HepG2 (cell line): ENCODE data around the gene CEACAM3. TPM values are rescaled to one million over a fixed set of nuclear protein-coding genes. Genes with fewer than 3 reads are reported as not detected.

Experiments used
- AHR ChIP-seq: IDR thresholded peaks from 2 replicates; pipeline ENCODE4 v1.6.1; 2018; ENCODE audit warnings: missing genetic modification reagents, missing compliant biosample characterization
- IRF2 ChIP-seq: IDR thresholded peaks from 2 replicates; pipeline ENCODE4 v1.6.1; 2018; ENCODE audit warnings: missing genetic modification reagents, missing compliant biosample characterization
- KAT2B ChIP-seq: fragments of 150-350 bp; IDR thresholded peaks from 2 replicates; pipeline ENCODE4 v1.6.1; 2014; ENCODE audit warnings: low read depth, low read length, borderline replicate concordance
- KAT7 ChIP-seq: IDR thresholded peaks from 2 replicates; pipeline ENCODE4 v1.6.1; 2018; ENCODE audit warnings: borderline replicate concordance, missing compliant biosample characterization
- MIER3 ChIP-seq: IDR thresholded peaks from 2 replicates; pipeline ENCODE4 v1.6.1; 2016; ENCODE audit warnings: missing compliant biosample characterization, borderline replicate concordance
- PHF21A ChIP-seq: sonication (generic); formaldehyde crosslinking; IDR thresholded peaks from 2 replicates; pipeline ENCODE4 v1.5.0; 2020; ENCODE audit warnings: mild to moderate bottlenecking, missing genetic modification reagents
- RAD51 ChIP-seq: fragments of 450-650 bp; IDR thresholded peaks from 2 replicates; pipeline ENCODE4 v1.6.1; 2016; ENCODE audit warnings: borderline replicate concordance
- RERE ChIP-seq: IDR thresholded peaks from 2 replicates; pipeline ENCODE4 v1.6.1; 2016; ENCODE audit warnings: low read depth, missing genetic modification reagents, missing compliant biosample characterization
- USF2 ChIP-seq, 2 experiments: sonication (generic) in 1 of 2; formaldehyde crosslinking in 1 of 2; IDR thresholded peaks; 2 replicates each; pipeline versions ENCODE4 v1.5.1 to v1.6.1; 2011 to 2020; ENCODE audit warnings: borderline replicate concordance in 1 of 2, low read depth in 1 of 2, low read length in 1 of 2, mild to moderate bottlenecking in 1 of 2, missing genetic modification reagents in 1 of 2, moderate library complexity in 1 of 2
- ZFP91 ChIP-seq: sonication (generic); formaldehyde crosslinking; IDR thresholded peaks from 2 replicates; pipeline ENCODE4 v1.9.0; 2022; ENCODE audit warnings: missing genetic modification reagents, mild to moderate bottlenecking, borderline replicate concordance
- ZNF12 ChIP-seq: sonication (generic); formaldehyde crosslinking; IDR thresholded peaks from 2 replicates; pipeline ENCODE4 v1.5.0; 2020; ENCODE audit warnings: missing genetic modification reagents
- ZNF230 ChIP-seq: sonication (generic); formaldehyde crosslinking; IDR thresholded peaks from 2 replicates; pipeline ENCODE4 v1.4.0; 2020; ENCODE audit warnings: mild to moderate bottlenecking, missing genetic modification reagents
- ZXDC ChIP-seq: sonication (generic); formaldehyde crosslinking; IDR thresholded peaks from 2 replicates; pipeline ENCODE4 v1.5.0; 2020; ENCODE audit warnings: mild to moderate bottlenecking, missing genetic modification reagents
- polyA plus RNA-seq, 8 experiments: library from polyadenylated mRNA; depleted of rRNA in 3 of 8; stranded (reverse) in 7 of 8; unstranded in 1 of 8; fragments of >200 nt; fragmentation: Illumina TruSeq in 4 of 8; extraction: Trizol in 4 of 8; gene quantifications; 2 replicates each; pipeline versions ENCODE4 v1.2.1 to v1.2.3, GENCODE V29; 2011 to 2016; ENCODE audit warnings: low read depth in 4 of 8, missing spikeins in 1 of 8, mixed read lengths in 1 of 8; ENCODE audit not compliant: insufficient read depth in 1 of 8
- total RNA-seq, 5 experiments: library from RNA; depleted of rRNA; stranded (reverse); fragments of >200 nt; fragmentation: Illumina TruSeq; extraction: Trizol; gene quantifications; 2 replicates each; pipeline ENCODE4 v1.2.3, GENCODE V29; 2016; ENCODE audit warnings: low read depth in 1 of 5
- TF ChIP-seq, protein P1 (sequence below): conservative IDR thresholded peaks from 2 replicates; pipeline ENCODE4 v1.6.1; 2018; ENCODE audit warnings: missing genetic modification reagents

CEACAM3 gene
- total and polyA plus RNA-seq, 2 of the 13 experiments (the other 11 are each of a cell fraction or from before 2014, with no cell fraction given): not detected

DNA sequence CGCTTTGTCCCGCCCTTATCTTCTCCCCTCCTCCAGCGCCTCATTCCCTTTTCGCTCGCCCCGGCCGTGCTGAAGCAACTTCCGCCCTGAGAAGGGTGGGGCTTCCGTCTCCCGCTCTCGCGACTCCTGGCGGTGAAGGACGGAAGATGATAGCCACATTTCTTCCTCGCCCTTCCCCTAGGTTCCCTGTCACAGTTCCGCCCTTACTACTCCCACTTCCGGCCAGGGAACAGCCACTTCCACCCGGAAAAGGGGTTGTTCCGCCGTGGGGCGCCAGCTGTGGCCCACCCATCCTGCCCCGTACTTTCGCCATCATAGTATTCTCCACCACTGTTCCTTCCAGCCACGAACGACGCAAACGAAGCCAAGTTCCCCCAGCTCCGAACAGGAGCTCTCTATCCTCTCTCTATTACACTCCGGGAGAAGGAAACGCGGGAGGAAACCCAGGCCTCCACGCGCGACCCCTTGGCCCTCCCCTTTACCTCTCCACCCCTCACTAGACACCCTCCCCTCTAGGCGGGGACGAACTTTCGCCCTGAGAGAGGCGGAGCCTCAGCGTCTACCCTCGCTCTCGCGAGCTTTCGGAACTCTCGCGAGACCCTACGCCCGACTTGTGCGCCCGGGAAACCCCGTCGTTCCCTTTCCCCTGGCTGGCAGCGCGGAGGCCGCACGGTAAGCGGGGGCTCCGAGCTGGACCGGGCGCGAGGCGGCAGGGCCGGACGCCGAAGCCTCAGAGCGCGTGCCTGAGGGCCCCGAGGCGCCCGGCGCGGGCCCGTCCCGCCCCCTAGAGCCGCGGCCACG, 63.4 kb downstream of the CEACAM3 start, which contains the start of gene RPS19 (continued):
- TF ChIP-seq, protein P1, sequence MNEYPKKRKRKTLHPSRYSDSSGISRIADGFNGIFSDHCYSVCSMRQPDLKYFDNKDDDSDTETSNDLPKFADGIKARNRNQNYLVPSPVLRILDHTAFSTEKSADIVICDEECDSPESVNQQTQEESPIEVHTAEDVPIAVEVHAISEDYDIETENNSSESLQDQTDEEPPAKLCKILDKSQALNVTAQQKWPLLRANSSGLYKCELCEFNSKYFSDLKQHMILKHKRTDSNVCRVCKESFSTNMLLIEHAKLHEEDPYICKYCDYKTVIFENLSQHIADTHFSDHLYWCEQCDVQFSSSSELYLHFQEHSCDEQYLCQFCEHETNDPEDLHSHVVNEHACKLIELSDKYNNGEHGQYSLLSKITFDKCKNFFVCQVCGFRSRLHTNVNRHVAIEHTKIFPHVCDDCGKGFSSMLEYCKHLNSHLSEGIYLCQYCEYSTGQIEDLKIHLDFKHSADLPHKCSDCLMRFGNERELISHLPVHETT (CRISPR knock-in tag): peak; percentile 83
- peak; percentile 57; the same call in 1 of the 2 replicates for TF ChIP-seq MIER3 (CRISPR knock-in tag)
- TF ChIP-seq USF2 (IDR thresholded peaks at IDR 0.05; ENCODE audit: low read depth, low read length): no peak
- TF ChIP-seq USF2 (CRISPR knock-in tag; IDR thresholded peaks at IDR 0.05; ENCODE audit: borderline replicate concordance): peak; percentile 41; the same call in 1 of the 2 replicates
- TF ChIP-seq ZXDC (CRISPR knock-in tag): peak; percentile 100
- TF ChIP-seq KAT7 (CRISPR knock-in tag): no peak
- TF ChIP-seq ZFP91 (CRISPR knock-in tag): peak; percentile 87
- TF ChIP-seq IRF2: peak; percentile 75
- TF ChIP-seq RERE (CRISPR knock-in tag): no peak
- TF ChIP-seq KAT2B: no peak
- peak; percentile 48 for TF ChIP-seq PHF21A (CRISPR knock-in tag)
- TF ChIP-seq ZNF12: no peak
- TF ChIP-seq RAD51: no peak
- peak; percentile 51; the same call in 1 of the 2 replicates for TF ChIP-seq ZNF230 (CRISPR knock-in tag)
- TF ChIP-seq AHR (CRISPR knock-in tag): no peak
